Measurements from ENCODE around the gene RNF145. TPM values are rescaled to one million over a fixed set of nuclear protein-coding genes. Genes with fewer than 3 reads are reported as not detected.

The RNF145 gene, protein sequence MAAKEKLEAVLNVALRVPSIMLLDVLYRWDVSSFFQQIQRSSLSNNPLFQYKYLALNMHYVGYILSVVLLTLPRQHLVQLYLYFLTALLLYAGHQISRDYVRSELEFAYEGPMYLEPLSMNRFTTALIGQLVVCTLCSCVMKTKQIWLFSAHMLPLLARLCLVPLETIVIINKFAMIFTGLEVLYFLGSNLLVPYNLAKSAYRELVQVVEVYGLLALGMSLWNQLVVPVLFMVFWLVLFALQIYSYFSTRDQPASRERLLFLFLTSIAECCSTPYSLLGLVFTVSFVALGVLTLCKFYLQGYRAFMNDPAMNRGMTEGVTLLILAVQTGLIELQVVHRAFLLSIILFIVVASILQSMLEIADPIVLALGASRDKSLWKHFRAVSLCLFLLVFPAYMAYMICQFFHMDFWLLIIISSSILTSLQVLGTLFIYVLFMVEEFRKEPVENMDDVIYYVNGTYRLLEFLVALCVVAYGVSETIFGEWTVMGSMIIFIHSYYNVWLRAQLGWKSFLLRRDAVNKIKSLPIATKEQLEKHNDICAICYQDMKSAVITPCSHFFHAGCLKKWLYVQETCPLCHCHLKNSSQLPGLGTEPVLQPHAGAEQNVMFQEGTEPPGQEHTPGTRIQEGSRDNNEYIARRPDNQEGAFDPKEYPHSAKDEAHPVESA
- 94.8 and 97.9 TPM in 2 replicates for total RNA-seq (2013; cell fraction: nucleolus; rRNA removed)
- total RNA-seq (2014; rRNA removed): 46.6 and 54.6 TPM in 2 replicates
- total RNA-seq (2014; rRNA removed; fragmentation: Illumina TruSeq; extraction: Trizol): 29.7 and 29.9 TPM in 2 replicates
- 49.2 and 50.9 TPM in 2 replicates for total RNA-seq (2021)
- 16.6 TPM for polyA plus RNA-seq (2011; ENCODE audit: low read depth)
- 56.1 and 64.4 TPM in 2 replicates for polyA plus RNA-seq (2011; rRNA removed)
- polyA plus RNA-seq (2011; cell fraction: cytosol; rRNA removed): 22.2 and 34.5 TPM in 2 replicates
- polyA plus RNA-seq (2011; cell fraction: nucleus; rRNA removed): 47.3 and 49.5 TPM in 2 replicates
- polyA plus RNA-seq (2012): 20.8 and 36.3 TPM in 2 replicates
- 58.1 and 75.0 TPM in 2 replicates for polyA plus RNA-seq (2014; fragmentation: Illumina TruSeq; extraction: Trizol)
- 10 to 100 TPM; 18.6 to 25.2 TPM for polyA plus RNA-seq (2014; fragmentation: Nextera tagmentation; extraction: Ambion mirVana)
- 46.4 and 51.0 TPM in 2 replicates for polyA plus RNA-seq (2014; rRNA removed)
- 10 to 100 TPM in 1 of 2 experiments, 1 to 10 TPM in 1; 9.7 to 11.5 TPM for polyA plus RNA-seq (2016; fragmentation: Nextera tagmentation; extraction: Ambion mirVana)
- 47.9 and 53.5 TPM in 2 replicates for polyA minus RNA-seq (2011; rRNA and poly(A)+ RNA removed)
- 17.3 and 17.9 TPM in 2 replicates for polyA minus RNA-seq (2011; cell fraction: cytosol; rRNA and poly(A)+ RNA removed)
- polyA minus RNA-seq (2011; cell fraction: nucleus; rRNA and poly(A)+ RNA removed): 24.9 and 30.2 TPM in 2 replicates
- percentile 96 among the genes with signal in this experiment for Bru-seq, nascent RNA
- BruChase-seq, experiment 1, labeled RNA remaining after a 6-hour chase: percentile 89 among the genes with signal in this experiment
- BruChase-seq, experiment 2, labeled RNA remaining after a 2-hour chase: percentile 92 among the genes with signal in this experiment
- long read RNA-seq, experiment 1, partial matches to known transcripts: 1 of 5 reads
- long read RNA-seq, experiment 1, other reads (novel, unspliced or antisense): 4 of 5 reads
- long read RNA-seq, experiment 2, partial matches to known transcripts: 1 of 5 reads
- long read RNA-seq, experiment 2, other reads (novel, unspliced or antisense): 3 of 5 reads

GRCh38 chr5:159209438-159210209 is at the start of gene RNF145:
Gene RNF145, minus strand, starts transcription at chr5:159209553. Its CDS starts 5,936 bp downstream, at chr5:159203617.
- SMC1A ChIA-PET (ENCODE audit: uncharacterized antibody, unreplicated experiment): no interaction called here
- 5% methylated on average over 42 of the region's 65 CpGs for WGBS (ENCODE audit: insufficient coverage, insufficient replicate concordance, low lambda C conversion rate, missing lambda C conversion rate)
- in situ Hi-C loops (cut with MboI) (no loop called here), intact Hi-C loops (cut with micrococcal nuclease; ENCODE audit: unreplicated experiment) (loop anchor here (2.0 to 10.0 kb wide), 4 partner anchors 29 to 1255 kb away; no protein-coding TSS in a partner anchor)
- CTCF ChIA-PET: no interaction called here
- H3K79me2 ChIP-seq (ENCODE audit: control insufficient read depth, insufficient read depth, low read length): peaks cover 54% of the 10 kb centered on the region
- no peaks in the 10 kb centered on the region for H3K9me3 ChIP-seq (replicated peaks; ENCODE audit: control insufficient read depth, insufficient read depth, low read length)
- H4K20me1 ChIP-seq (ENCODE audit: control insufficient read depth, insufficient read depth): no peaks in the 10 kb centered on the region
- H3K4me2 ChIP-seq (ENCODE audit: control insufficient read depth, insufficient read depth): peak within 1 kb of the TSS; percentile 96
- no TSS peak for BruUV-seq (replicated peaks)
- no peaks in the 10 kb centered on the region for H3K36me3 ChIP-seq (ENCODE audit: control insufficient read depth in 2 of 2, insufficient read depth in 2 of 2, low read length in 1 of 2)
- POLR2A ChIA-PET: no interaction called here
- peak within 1 kb of the TSS; percentile 83 for H3K27ac ChIP-seq (ENCODE audit: control insufficient read depth, insufficient read depth)
- RAD21 ChIA-PET (ENCODE audit: unreplicated experiment): interaction anchor here (2.2 kb wide), 1 partner anchor 11 kb away, joined by 35 read pairs; no protein-coding TSS in a partner anchor
- FAIRE-seq (peak; percentile 61), DNase-seq (ENCODE audit: low read depth, low spot score) (peak; percentile 62), ATAC-seq (peak; percentile 71)
- H3K4me3 ChIP-seq: peak within 1 kb of the TSS; percentile 79
- peak within 1 kb of the TSS; percentile 96 for H2AFZ ChIP-seq (ENCODE audit: control insufficient read depth, low read depth, low read length)
- H3K4me1 ChIP-seq (ENCODE audit: control insufficient read depth, insufficient read depth, low read length): peaks cover 9% of the 10 kb centered on the region
- peak within 1 kb of the TSS; percentile 81 for H3K9ac ChIP-seq (ENCODE audit: control insufficient read depth, insufficient read depth, low read length)
- H3K27me3 ChIP-seq (replicated peaks in 1 of 2; ENCODE audit: control insufficient read depth in 2 of 2, insufficient read depth in 2 of 2, low read length in 1 of 2): no peaks in the 10 kb centered on the region
- no peak for TF ChIP-seq CBFB (IDR thresholded peaks at IDR 0.05; ENCODE audit: low read depth)
- TF ChIP-seq USF2 (IDR thresholded peaks at IDR 0.05; ENCODE audit: borderline replicate concordance, low read depth, low read length): peak; percentile 56
- TF ChIP-seq MXI1 (IDR thresholded peaks at IDR 0.05; ENCODE audit: low read depth, low read length): peak; percentile 98
- TF ChIP-seq NFYB (IDR thresholded peaks at IDR 0.05; ENCODE audit: insufficient read depth, low read depth, low read length): no peak
- peak; percentile 64; the same call in 1 of the 2 replicates for TF ChIP-seq PAX5 (IDR thresholded peaks at IDR 0.05; ENCODE audit: borderline replicate concordance, low read depth, low read length)
- TF ChIP-seq HDGF (IDR thresholded peaks at IDR 0.05): 0 out of 2 replicates have a peak, but pooled peaks have one; percentile 39
- no peak for TF ChIP-seq SREBF2 (IDR thresholded peaks at IDR 0.05; ENCODE audit: low read length)
- peak; percentile 19; the same call in 1 of the 3 replicates for TF ChIP-seq POU2F2 (IDR thresholded peaks at IDR 0.05; ENCODE audit: borderline replicate concordance, low read depth, low read length)
- peak; percentile 98 for TF ChIP-seq MAX (IDR thresholded peaks at IDR 0.05; ENCODE audit: low read depth, low read length)
- TF ChIP-seq ATF2 (IDR thresholded peaks at IDR 0.05; ENCODE audit: low read length): no peak
- no peak for TF ChIP-seq CEBPB (IDR thresholded peaks at IDR 0.05; ENCODE audit: borderline replicate concordance in 1 of 2, low read depth in 2 of 2, low read length in 2 of 2)
- TF ChIP-seq CBX3 (IDR thresholded peaks at IDR 0.05; ENCODE audit: borderline replicate concordance, low read depth): no peak
